NT2/D1 (cell line): ENCODE measurements around the gene ETHE1.

ENCODE experiments used
- SUZ12 ChIP-seq: IDR thresholded peaks from 2 replicates; pipeline ENCODE4 v1.6.1; 2011; ENCODE audit not compliant: insufficient read length, insufficient read depth; ENCODE audit errors: extremely low read depth
- YY1 ChIP-seq: IDR thresholded peaks from 2 replicates; pipeline ENCODE4 v1.6.1; 2011; ENCODE audit not compliant: insufficient read length, insufficient read depth
- ZNF274 ChIP-seq: IDR thresholded peaks from 2 replicates; pipeline ENCODE4 v1.6.1; 2011; ENCODE audit warnings: mild to moderate bottlenecking, low read depth, low read length

- no peak for TF ChIP-seq YY1
- no peak for TF ChIP-seq SUZ12
- TF ChIP-seq ZNF274 = no peak
Observed at GRCh38 chr19:43507880-43508279, 19.1 kb downstream of the ETHE1 start.
